SU-DHL-6 (cell line): ENCODE results near the gene HAT1.

Source experiments
- H2AFZ ChIP-seq: fragments of 200-600 bp; sonication (generic); 2 replicates; pipeline ENCODE4 v1.6.1; 2014; ENCODE audit warnings: low read depth, mild to moderate bottlenecking, moderate library complexity, mixed read lengths, antibody characterized with exemption, low read length; ENCODE audit not compliant: severe bottlenecking
- H3F3A ChIP-seq: fragments of 200-600 bp; shearing (Covaris generic); 2 replicates; pipeline ENCODE4 v1.6.0; 2016; ENCODE audit warnings: antibody characterized with exemption, mild to moderate bottlenecking; ENCODE audit not compliant: insufficient read depth
- H3K27ac ChIP-seq: fragments of 200-600 bp; sonication (generic); 2 replicates; pipeline ENCODE4 v1.5.1; 2016; ENCODE audit warnings: low read depth, mild to moderate bottlenecking, low read length, moderate library complexity, mixed read lengths
- H3K27me3 ChIP-seq: fragments of 200-600 bp; sonication (generic), shearing (Covaris generic); 2 replicates; pipeline ENCODE4 v1.6.0; 2014; ENCODE audit warnings: mild to moderate bottlenecking, low read length
- H3K36me3 ChIP-seq: fragments of 200-600 bp; sonication (generic); 2 replicates; pipeline ENCODE4 v1.6.1; 2014; ENCODE audit warnings: mild to moderate bottlenecking, low read length, mixed read lengths
- H3K4me2 ChIP-seq: fragments of 300-600, 200-600 bp; shearing (Covaris generic), sonication (generic); 2 replicates; pipeline ENCODE4 v1.6.0; 2014; ENCODE audit warnings: low read length, low read depth, mild to moderate bottlenecking; ENCODE audit not compliant: poor library complexity, severe bottlenecking
- H3K4me3 ChIP-seq: fragments of 200-600 bp; sonication (generic); 2 replicates; pipeline ENCODE4 v1.5.1; 2014; ENCODE audit warnings: antibody characterized with exemption, low read length, mild to moderate bottlenecking, mixed read lengths; ENCODE audit not compliant: insufficient read depth, poor library complexity, severe bottlenecking
- H3K79me2 ChIP-seq: fragments of 200-600 bp; sonication (generic); 2 replicates; pipeline ENCODE4 v1.6.1; 2014; ENCODE audit warnings: mild to moderate bottlenecking, low read length, moderate library complexity; ENCODE audit not compliant: insufficient read depth
- H3K9ac ChIP-seq: fragments of 200-600 bp; sonication (generic); 2 replicates; pipeline ENCODE4 v1.7.0; 2014; ENCODE audit warnings: mild to moderate bottlenecking, low read length
- H3K9me2 ChIP-seq: fragments of 200-600 bp; sonication (generic); replicated peaks from 2 replicates; pipeline ENCODE4 v1.6.1; 2014; ENCODE audit warnings: low read length; ENCODE audit not compliant: insufficient read depth
- H3K9me3 ChIP-seq: fragments of 200-600 bp; sonication (generic); 2 replicates; pipeline ENCODE4 v1.6.1; 2014; ENCODE audit warnings: low read length, mixed read lengths; ENCODE audit not compliant: insufficient read depth
- H4K20me1 ChIP-seq: fragments of 200-600 bp; sonication (generic); 2 replicates; pipeline ENCODE4 v1.6.1; 2014; ENCODE audit warnings: low read depth, mild to moderate bottlenecking, antibody characterized with exemption, low read length, moderate library complexity, mixed read lengths
- EZH2phosphoT487 ChIP-seq: fragments of 200-600 bp; sonication (generic), shearing (Covaris generic); conservative IDR thresholded peaks from 2 replicates; pipeline ENCODE4 v1.6.1; 2018; ENCODE audit warnings: mild to moderate bottlenecking, antibody characterized with exemption, low read length, moderate library complexity, mixed read lengths
- TF ChIP-seq, protein P1 (sequence below): fragments of 200-600 bp; sonication (generic); IDR thresholded peaks from one replicate; pipeline ENCODE4 v1.5.1; 2017; ENCODE audit warnings: antibody characterized with exemption, mild to moderate bottlenecking, low read length, moderate library complexity; ENCODE audit not compliant: insufficient read depth, poor library complexity, severe bottlenecking

Gene HAT1

DNA sequence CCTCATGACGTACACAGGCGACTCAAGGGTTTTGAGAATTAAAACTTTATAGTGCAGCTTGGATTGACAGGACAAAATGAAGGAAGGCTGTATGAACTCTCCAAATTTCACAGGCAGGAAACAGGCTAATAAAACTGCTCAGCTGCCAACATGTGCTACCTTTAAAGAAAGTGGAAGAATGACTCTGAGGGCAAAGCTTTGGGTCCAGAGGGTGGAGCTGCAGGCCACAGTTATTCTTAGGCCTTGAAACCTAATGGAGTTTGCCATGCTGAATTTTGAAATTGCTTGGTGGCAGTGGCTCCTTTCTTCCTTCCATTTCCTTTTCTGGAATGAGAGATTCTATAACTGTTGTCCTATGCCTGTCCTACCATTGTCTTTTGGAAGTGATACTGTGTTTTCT, 34.8 kb downstream of the HAT1 start:
- no peaks in the 10 kb centered on the region for H3F3A ChIP-seq
- no peaks in the 10 kb centered on the region for H3K9me2 ChIP-seq
- H3K9ac ChIP-seq = no peak overlapping the region
- no peaks in the 10 kb centered on the region for H3K27me3 ChIP-seq
- no peak overlapping the region for H3K4me3 ChIP-seq
- no peak overlapping the region for H3K27ac ChIP-seq
- peaks cover 18% of the 10 kb centered on the region for H3K79me2 ChIP-seq
- no peak for TF ChIP-seq EZH2phosphoT487
- TF ChIP-seq, protein P1, sequence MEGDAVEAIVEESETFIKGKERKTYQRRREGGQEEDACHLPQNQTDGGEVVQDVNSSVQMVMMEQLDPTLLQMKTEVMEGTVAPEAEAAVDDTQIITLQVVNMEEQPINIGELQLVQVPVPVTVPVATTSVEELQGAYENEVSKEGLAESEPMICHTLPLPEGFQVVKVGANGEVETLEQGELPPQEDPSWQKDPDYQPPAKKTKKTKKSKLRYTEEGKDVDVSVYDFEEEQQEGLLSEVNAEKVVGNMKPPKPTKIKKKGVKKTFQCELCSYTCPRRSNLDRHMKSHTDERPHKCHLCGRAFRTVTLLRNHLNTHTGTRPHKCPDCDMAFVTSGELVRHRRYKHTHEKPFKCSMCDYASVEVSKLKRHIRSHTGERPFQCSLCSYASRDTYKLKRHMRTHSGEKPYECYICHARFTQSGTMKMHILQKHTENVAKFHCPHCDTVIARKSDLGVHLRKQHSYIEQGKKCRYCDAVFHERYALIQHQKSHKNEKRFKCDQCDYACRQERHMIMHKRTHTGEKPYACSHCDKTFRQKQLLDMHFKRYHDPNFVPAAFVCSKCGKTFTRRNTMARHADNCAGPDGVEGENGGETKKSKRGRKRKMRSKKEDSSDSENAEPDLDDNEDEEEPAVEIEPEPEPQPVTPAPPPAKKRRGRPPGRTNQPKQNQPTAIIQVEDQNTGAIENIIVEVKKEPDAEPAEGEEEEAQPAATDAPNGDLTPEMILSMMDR = no peak
- H3K9me3 ChIP-seq = no peaks in the 10 kb centered on the region
- no peak overlapping the region for H3K4me2 ChIP-seq
- no peak overlapping the region for H2AFZ ChIP-seq
- H4K20me1 ChIP-seq = no peaks in the 10 kb centered on the region
- peaks cover 12% of the 10 kb centered on the region; the same call in 1 of the 2 replicates for H3K36me3 ChIP-seq

DNA sequence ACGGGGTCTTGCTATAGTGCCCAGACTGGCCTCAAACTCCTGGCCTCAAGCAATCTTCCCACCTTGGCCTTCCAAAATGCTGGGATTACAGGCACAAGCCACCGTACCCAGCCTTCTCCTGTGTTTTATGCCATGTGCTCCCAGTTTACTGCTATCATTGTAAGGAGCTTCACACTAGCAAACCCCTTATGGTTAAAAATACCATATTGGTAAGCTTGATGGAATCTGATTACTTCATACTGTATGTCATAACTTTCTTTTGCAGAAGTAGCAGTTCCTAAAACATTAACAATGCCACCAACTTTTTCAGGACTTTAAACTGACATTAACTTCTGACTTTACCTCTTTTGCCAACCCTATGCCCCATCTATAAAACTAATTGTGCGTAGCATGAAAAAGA, 36.2 kb downstream of the HAT1 start:
- H3K9me2 ChIP-seq = no peaks in the 10 kb centered on the region
- TF ChIP-seq, protein P1 = no peak
- no peak for TF ChIP-seq EZH2phosphoT487
- H3K79me2 ChIP-seq = peaks cover 8% of the 10 kb centered on the region; the same call in 1 of the 2 replicates
- no peak overlapping the region for H3K9ac ChIP-seq
- H3F3A ChIP-seq = no peaks in the 10 kb centered on the region
- no peaks in the 10 kb centered on the region for H3K9me3 ChIP-seq
- H3K27ac ChIP-seq = no peak overlapping the region
- no peak overlapping the region for H3K4me3 ChIP-seq
- H3K4me2 ChIP-seq = no peak overlapping the region
- H3K36me3 ChIP-seq = peaks cover 8% of the 10 kb centered on the region; the same call in 1 of the 2 replicates
- H2AFZ ChIP-seq = no peak overlapping the region
- H4K20me1 ChIP-seq = no peaks in the 10 kb centered on the region
- H3K27me3 ChIP-seq = no peaks in the 10 kb centered on the region

DNA sequence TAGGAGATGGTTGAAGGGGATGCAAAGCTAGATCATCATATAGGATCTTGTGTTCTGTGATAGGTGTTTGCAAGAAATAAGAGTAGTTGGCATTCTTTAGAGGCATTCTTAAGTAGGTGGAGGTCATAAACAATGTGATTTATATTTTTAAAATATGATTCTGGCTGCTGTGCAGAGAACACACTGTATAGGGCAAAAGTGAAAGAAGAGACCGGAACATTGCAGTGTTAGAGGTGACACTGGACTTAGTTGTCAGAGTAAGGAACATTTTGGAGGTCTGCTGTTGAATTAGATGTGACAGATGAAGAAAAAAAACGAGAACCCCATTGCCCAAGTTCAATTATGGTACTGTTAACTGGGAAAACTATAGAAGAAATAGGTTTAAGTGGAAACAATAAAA, 37.7 kb downstream of the HAT1 start:
- Histone ChIP-seq H3K9me2 (no peaks in the 10 kb centered on the region), H3K36me3 (peaks cover 9% of the 10 kb centered on the region; the same call in 1 of the 2 replicates), H3K9ac (no peak overlapping the region), H3K27me3 (no peaks in the 10 kb centered on the region), H3K9me3 (no peaks in the 10 kb centered on the region), H3K4me3 (no peak overlapping the region), H2AFZ (no peak overlapping the region), H3K27ac (no peak overlapping the region), H3K4me2 (no peak overlapping the region), H4K20me1 (no peaks in the 10 kb centered on the region), H3K79me2 (peaks cover 5% of the 10 kb centered on the region; the same call in 1 of the 2 replicates), H3F3A (no peaks in the 10 kb centered on the region)
- TF ChIP-seq, protein P1 = no peak
- no peak for TF ChIP-seq EZH2phosphoT487
